ACC112 (cell line): ENCODE measurements around the gene SALL1.

Experiments used
- H2AFZ ChIP-seq: fragments of 200-600 bp; sonication (generic); one replicate; pipeline ENCODE4 v1.6.0; 2017; ENCODE audit warnings: antibody characterized with exemption, low read length; ENCODE audit not compliant: unreplicated experiment
- H3K27ac ChIP-seq: fragments of 200-600 bp; sonication (generic); 2 replicates; pipeline ENCODE4 v1.5.1; 2014; ENCODE audit warnings: low read depth, mild to moderate bottlenecking, antibody characterized with exemption, low read length, moderate library complexity
- H3K27me3 ChIP-seq: fragments of 200-600 bp; sonication (generic); 2 replicates; pipeline ENCODE4 v1.6.1; 2014; ENCODE audit warnings: mild to moderate bottlenecking, antibody characterized with exemption, low read length, moderate library complexity, mixed read lengths; ENCODE audit not compliant: insufficient read depth
- H3K36me3 ChIP-seq: fragments of 200-600 bp; sonication (generic); 2 replicates; pipeline ENCODE4 v1.6.1; 2016; ENCODE audit warnings: mild to moderate bottlenecking, antibody characterized with exemption, low read length, moderate library complexity, mixed read lengths; ENCODE audit not compliant: insufficient read depth
- H3K4me1 ChIP-seq: fragments of 200-600 bp; sonication (generic); one replicate; pipeline ENCODE4 v1.6.1; 2016; ENCODE audit warnings: low read length, mixed read lengths; ENCODE audit not compliant: insufficient read depth, unreplicated experiment, control insufficient read depth
- H3K4me3 ChIP-seq: fragments of 200-600 bp; sonication (generic); 2 replicates; pipeline ENCODE4 v1.5.1; 2014; ENCODE audit warnings: mild to moderate bottlenecking, low read depth, low read length
- H3K79me2 ChIP-seq: fragments of 200-600 bp; sonication (generic); one replicate; pipeline ENCODE4 v1.6.0; 2016; ENCODE audit warnings: low read length; ENCODE audit not compliant: control insufficient read depth, unreplicated experiment, insufficient read depth

The SALL1 gene

DNA sequence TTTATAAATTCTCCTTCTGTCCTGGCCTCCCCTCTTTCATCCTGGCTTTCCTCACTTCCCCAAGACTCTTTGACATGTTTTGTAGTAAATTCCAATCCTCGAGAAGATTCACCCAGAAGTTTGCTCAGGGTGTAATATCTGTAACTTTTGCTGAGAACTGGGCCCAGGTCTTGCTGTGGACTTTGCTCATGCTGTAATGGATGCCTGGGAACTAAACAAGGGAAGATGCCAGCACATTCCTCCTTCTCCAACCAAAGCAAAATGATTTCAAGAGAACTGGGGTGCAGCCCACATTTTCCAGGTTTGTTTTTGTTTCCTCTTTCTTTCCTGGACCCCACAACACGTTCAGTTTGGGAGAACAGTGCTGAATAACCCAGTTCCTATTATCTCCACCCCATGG, 6.6 kb upstream of the SALL1 start:
- H3K4me3 ChIP-seq, result no peak overlapping the region
- no peak overlapping the region for H3K27ac ChIP-seq
- H3K4me1 ChIP-seq, result no peaks in the 10 kb centered on the region
- H3K27me3 ChIP-seq, result peaks cover 47% of the 10 kb centered on the region
- H3K79me2 ChIP-seq, result no peaks in the 10 kb centered on the region
- H2AFZ ChIP-seq, result no peak overlapping the region
- H3K36me3 ChIP-seq, result no peaks in the 10 kb centered on the region

DNA sequence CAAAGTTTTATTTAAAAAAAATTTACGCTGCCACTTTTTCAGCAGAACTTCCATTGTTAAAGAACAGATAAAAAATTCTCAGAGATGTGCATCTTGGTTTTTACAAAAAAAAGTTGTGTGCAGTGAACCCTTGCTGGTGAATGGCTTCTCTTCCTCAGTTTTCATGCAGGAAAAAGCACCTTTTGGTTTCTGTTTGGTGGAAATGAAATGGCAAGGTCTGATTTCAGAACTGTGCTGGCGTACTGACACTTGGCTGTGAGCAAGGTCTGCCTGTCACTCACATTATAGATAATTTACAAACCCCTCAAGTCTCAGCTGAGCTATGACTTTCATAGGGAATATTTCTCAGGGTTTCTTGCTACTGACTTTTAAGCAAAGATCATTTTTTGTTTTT, 5.7 kb upstream of the SALL1 start:
- H3K27me3 ChIP-seq, result peaks cover 56% of the 10 kb centered on the region
- H2AFZ ChIP-seq, result no peak overlapping the region
- H3K4me3 ChIP-seq, result no peak overlapping the region
- no peaks in the 10 kb centered on the region for H3K79me2 ChIP-seq
- no peak overlapping the region for H3K27ac ChIP-seq
- H3K4me1 ChIP-seq, result no peaks in the 10 kb centered on the region
- no peaks in the 10 kb centered on the region for H3K36me3 ChIP-seq

DNA sequence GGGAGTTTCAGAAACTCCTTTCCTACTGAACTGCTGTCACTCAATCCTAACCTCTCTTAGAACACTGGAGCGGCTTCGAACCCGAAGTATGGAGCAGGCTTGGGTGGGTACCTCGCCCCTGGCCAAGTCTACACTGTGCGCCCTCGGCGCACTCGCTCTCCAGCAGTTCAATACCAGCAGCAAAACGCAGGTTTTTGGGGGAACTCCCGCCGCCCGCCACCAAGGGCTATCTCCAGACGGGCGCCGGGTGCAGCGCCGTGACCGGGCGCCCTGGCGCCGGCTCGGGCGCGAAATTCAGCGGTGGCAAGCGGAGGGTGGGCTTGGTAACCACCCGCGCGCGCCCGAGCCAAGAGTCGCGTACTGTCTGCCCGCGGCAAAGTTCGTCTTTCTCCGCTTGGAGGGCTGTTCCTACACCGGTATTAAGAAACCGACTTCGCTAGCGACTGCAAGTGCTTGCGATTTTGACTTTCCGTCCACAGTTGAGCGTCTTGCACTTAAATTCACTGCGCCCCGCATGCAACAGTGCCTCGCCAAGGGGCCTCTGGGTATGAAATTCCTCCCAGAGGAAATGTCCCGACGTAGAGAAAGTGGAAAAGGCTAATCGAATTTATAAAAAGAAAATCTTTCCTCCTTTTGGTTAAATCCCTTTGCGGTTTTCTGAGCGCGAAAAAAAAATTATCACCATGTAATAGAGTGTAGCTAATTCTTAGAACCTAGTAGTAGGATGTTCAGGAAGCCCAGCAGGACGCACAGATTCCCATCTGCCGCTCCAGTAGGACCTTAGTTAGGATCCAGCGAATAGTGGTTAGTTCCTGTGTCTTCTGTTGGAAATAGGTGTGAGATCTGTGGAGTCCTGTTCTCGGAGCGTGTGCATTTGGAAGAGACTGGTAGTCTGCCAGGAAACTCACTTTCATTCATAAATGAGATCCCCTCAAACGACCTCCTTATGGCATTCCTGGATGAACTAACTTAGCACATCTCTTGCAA, 5.0 kb upstream of the SALL1 start:
- Histone ChIP-seq H3K27ac (no peak overlapping the region), H3K4me3 (peak overlapping the region; percentile 41), H3K4me1 (no peaks in the 10 kb centered on the region), H3K36me3 (no peaks in the 10 kb centered on the region), H3K79me2 (no peaks in the 10 kb centered on the region), H2AFZ (no peak overlapping the region), H3K27me3 (peaks cover 56% of the 10 kb centered on the region)

DNA sequence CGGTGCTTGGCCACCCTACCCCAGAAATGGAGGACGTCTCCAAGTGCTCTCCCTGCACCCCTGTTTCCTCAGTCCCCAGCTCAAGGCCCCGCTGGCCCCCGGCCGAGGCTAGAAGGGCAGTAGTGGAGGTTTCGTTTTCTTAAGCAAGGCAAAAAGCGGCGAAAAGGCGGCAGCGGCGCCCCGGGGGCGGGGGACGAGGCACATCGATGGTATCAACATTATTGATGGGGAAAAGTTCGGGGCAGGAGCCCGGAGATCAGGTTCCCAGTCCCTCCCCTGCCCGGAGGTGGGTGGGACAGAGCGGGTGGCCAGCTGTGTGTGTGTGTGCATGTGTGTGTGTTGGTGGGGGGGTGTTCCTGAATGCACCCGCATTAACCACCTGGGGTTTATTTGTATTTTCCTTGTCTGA, 4.1 kb upstream of the SALL1 start:
- H3K79me2 ChIP-seq, result no peaks in the 10 kb centered on the region
- no peaks in the 10 kb centered on the region for H3K4me1 ChIP-seq
- no peak overlapping the region for H2AFZ ChIP-seq
- H3K36me3 ChIP-seq, result no peaks in the 10 kb centered on the region
- peak overlapping the region; percentile 56 for H3K4me3 ChIP-seq
- peaks cover 62% of the 10 kb centered on the region for H3K27me3 ChIP-seq
- no peak overlapping the region for H3K27ac ChIP-seq

GRCh38 chr16:51154271-51155171, 3.5 kb upstream of the SALL1 start:
- H3K79me2 ChIP-seq, result no peaks in the 10 kb centered on the region
- H3K4me1 ChIP-seq, result no peaks in the 10 kb centered on the region
- peaks cover 67% of the 10 kb centered on the region for H3K27me3 ChIP-seq
- no peak overlapping the region for H3K27ac ChIP-seq
- peak overlapping the region; percentile 56 for H3K4me3 ChIP-seq
- no peak overlapping the region for H2AFZ ChIP-seq
- no peaks in the 10 kb centered on the region for H3K36me3 ChIP-seq

GRCh38 chr16:51153577-51154031, 2.5 kb upstream of the SALL1 start:
- peak overlapping the region; percentile 83; the same call in 1 of the 2 replicates for H3K4me3 ChIP-seq
- no peaks in the 10 kb centered on the region for H3K4me1 ChIP-seq
- peaks cover 67% of the 10 kb centered on the region for H3K27me3 ChIP-seq

GRCh38 chr16:51152691-51153576, 1.9 kb upstream of the SALL1 start:
- H3K4me3 ChIP-seq, result peak overlapping the region; percentile 83
- peaks cover 67% of the 10 kb centered on the region for H3K27me3 ChIP-seq
- no peaks in the 10 kb centered on the region for H3K4me1 ChIP-seq
- no peak overlapping the region for H2AFZ ChIP-seq
- H3K79me2 ChIP-seq, result no peaks in the 10 kb centered on the region
- H3K36me3 ChIP-seq, result no peaks in the 10 kb centered on the region
- peak overlapping the region; percentile 14; the same call in 1 of the 2 replicates for H3K27ac ChIP-seq

More at GRCh38 chr16:51153577-51154031, 2.5 kb upstream of the SALL1 start:
- Histone ChIP-seq H3K27ac (no peak overlapping the region), H2AFZ (no peak overlapping the region), H3K79me2 (no peaks in the 10 kb centered on the region), H3K36me3 (no peaks in the 10 kb centered on the region)

- no peaks in the 10 kb centered on the region for H3K79me2 ChIP-seq
- no peaks in the 10 kb centered on the region for H3K4me1 ChIP-seq
- peak overlapping the region; percentile 58 for H3K27ac ChIP-seq
- H3K27me3 ChIP-seq, result peaks cover 64% of the 10 kb centered on the region
- peak overlapping the region; percentile 83 for H3K4me3 ChIP-seq
- no peaks in the 10 kb centered on the region for H3K36me3 ChIP-seq
- H2AFZ ChIP-seq, result no peak overlapping the region
Measured at GRCh38 chr16:51151961-51152663, 1.0 kb upstream of the SALL1 start.

- no peaks in the 10 kb centered on the region for H3K36me3 ChIP-seq
- H3K27ac ChIP-seq, result peak overlapping the region; percentile 58
- no peaks in the 10 kb centered on the region for H3K4me1 ChIP-seq
- peaks cover 58% of the 10 kb centered on the region for H3K27me3 ChIP-seq
- no peaks in the 10 kb centered on the region for H3K79me2 ChIP-seq
- H3K4me3 ChIP-seq, result peak overlapping the region; percentile 83
- peak overlapping the region; percentile 72 for H2AFZ ChIP-seq
Measured at GRCh38 chr16:51151435-51151960, 428 bp upstream of the SALL1 start.
